ENCODE data around the gene TSEN15. TPM values are rescaled to one million over a fixed set of nuclear protein-coding genes. Genes with fewer than 3 reads are reported as not detected.

The TSEN15 gene
- total and polyA plus RNA-seq, 9 of the 15 experiments (the other 6 are each of a cell fraction or from before 2014, with no cell fraction given), result 25.6 to 121 (median 91.3) TPM

DNA sequence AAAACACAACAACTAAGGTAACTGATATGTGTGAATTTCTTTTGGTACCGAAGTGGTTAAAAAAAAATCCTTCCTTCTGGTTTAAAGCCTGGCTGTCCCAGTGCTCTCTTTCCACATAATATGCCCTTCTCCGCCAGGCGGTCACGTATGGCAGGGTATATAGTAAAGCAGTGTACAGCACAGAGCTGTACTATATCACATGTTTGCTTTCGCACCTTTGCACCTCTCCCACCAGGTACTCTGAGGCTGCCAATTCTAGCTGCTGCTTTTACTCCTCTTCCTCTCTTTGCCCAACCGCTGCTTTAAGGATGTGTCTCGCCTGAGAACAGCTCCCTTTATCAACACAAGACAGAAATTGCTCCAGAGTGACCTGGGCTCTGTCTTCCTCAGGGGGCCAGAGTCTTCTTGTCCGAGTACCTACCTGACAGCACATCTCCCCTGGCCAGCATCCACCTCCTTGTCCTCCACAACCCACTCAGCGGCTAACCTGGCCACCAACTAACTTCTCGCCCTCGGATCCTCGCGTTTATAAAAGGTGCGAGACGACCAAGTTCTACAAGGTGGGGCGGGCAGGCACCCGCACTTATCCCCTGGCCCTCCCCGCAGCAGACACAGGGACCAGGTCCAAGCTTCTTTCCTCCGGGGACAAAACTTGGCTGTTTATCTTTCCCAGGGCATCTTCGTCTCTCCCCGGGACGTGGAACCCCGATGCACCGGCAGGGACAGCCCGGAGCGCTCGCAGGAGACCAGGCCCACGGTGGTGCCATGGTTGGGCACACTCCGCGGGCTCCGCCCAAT lies 15.6 kb upstream of the TSEN15 start (continued):
- TF ChIP-seq RBM22 (IDR thresholded peaks at IDR 0.05; ENCODE audit: low read depth, low read length, poor library complexity, severe bottlenecking) (peak; percentile 58), ZFP1 (CRISPR knock-in tag; IDR thresholded peaks at IDR 0.05) (no peak), CHCHD3 (CRISPR knock-in tag; IDR thresholded peaks at IDR 0.05) (no peak), MYC (IDR thresholded peaks at IDR 0.05; ENCODE audit: low read depth, low read length) (no peak), MYC (CRISPR knock-in tag; IDR thresholded peaks at IDR 0.05; ENCODE audit: borderline replicate concordance, low read depth) (no peak), TRIM24 (IDR thresholded peaks at IDR 0.05) (no peak), MBD2 (IDR thresholded peaks at IDR 0.05; ENCODE audit: borderline replicate concordance, low read depth) (no peak), TRIM25 (IDR thresholded peaks at IDR 0.05; ENCODE audit: borderline replicate concordance) (no peak), OTX1 (CRISPR knock-in tag; IDR thresholded peaks at IDR 0.05) (no peak), ZNF551 (CRISPR knock-in tag; IDR thresholded peaks at IDR 0.05) (no peak), PRPF4 (IDR thresholded peaks at IDR 0.05; ENCODE audit: insufficient read depth, low read depth, low read length, poor library complexity, severe bottlenecking) (no peak), FOXO4 (CRISPR knock-in tag; IDR thresholded peaks at IDR 0.05) (no peak), ZNF512 (tag; IDR thresholded peaks at IDR 0.05) (no peak), THRA (IDR thresholded peaks at IDR 0.05) (no peak), CAMTA2 (CRISPR knock-in tag; conservative IDR thresholded peaks at IDR 0.05) (no peak), ZNF124 (CRISPR knock-in tag; IDR thresholded peaks at IDR 0.05) (no peak), FOS (IDR thresholded peaks at IDR 0.05; ENCODE audit: extremely low read depth, insufficient read length) (no peak), NCOA1 (IDR thresholded peaks at IDR 0.05; ENCODE audit: low read depth) (no peak)
- TF ChIP-seq, protein P1, sequence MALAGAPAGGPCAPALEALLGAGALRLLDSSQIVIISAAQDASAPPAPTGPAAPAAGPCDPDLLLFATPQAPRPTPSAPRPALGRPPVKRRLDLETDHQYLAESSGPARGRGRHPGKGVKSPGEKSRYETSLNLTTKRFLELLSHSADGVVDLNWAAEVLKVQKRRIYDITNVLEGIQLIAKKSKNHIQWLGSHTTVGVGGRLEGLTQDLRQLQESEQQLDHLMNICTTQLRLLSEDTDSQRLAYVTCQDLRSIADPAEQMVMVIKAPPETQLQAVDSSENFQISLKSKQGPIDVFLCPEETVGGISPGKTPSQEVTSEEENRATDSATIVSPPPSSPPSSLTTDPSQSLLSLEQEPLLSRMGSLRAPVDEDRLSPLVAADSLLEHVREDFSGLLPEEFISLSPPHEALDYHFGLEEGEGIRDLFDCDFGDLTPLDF (CRISPR knock-in tag; IDR thresholded peaks at IDR 0.05), result no peak
- TF ChIP-seq, protein P2, sequence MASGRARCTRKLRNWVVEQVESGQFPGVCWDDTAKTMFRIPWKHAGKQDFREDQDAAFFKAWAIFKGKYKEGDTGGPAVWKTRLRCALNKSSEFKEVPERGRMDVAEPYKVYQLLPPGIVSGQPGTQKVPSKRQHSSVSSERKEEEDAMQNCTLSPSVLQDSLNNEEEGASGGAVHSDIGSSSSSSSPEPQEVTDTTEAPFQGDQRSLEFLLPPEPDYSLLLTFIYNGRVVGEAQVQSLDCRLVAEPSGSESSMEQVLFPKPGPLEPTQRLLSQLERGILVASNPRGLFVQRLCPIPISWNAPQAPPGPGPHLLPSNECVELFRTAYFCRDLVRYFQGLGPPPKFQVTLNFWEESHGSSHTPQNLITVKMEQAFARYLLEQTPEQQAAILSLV (tag; IDR thresholded peaks at IDR 0.05), result no peak

Data from K562 (cell line).